GM12878 (cell line): ENCODE measurements around the gene CBLB. TPM values are rescaled to one million over a fixed set of nuclear protein-coding genes. Genes with fewer than 3 reads are reported as not detected.

Source experiments
- ASH2L ChIP-seq: fragments of 300-600, 200-600 bp; sonication (generic); IDR thresholded peaks from 2 replicates; pipeline ENCODE4 v1.6.1; 2017; ENCODE audit warnings: low read depth, mild to moderate bottlenecking, borderline replicate concordance
- CBFB ChIP-seq: IDR thresholded peaks from 2 replicates; pipeline ENCODE4 v1.6.1; 2016; ENCODE audit warnings: antibody characterized with exemption, low read depth
- CBX3 ChIP-seq: fragments of 200-600 bp; sonication (generic); IDR thresholded peaks from 2 replicates; pipeline ENCODE4 v1.6.1; 2016; ENCODE audit warnings: low read depth, borderline replicate concordance
- EP300 ChIP-seq, 2 experiments: fragments of 150-350 bp in 1 of 2; IDR thresholded peaks; 2 replicates each; pipeline ENCODE4 v1.6.1; 2011 to 2012; ENCODE audit warnings: low read depth in 2 of 2, low read length in 2 of 2, borderline replicate concordance in 1 of 2, improper control_type of control experiment in 1 of 2, inconsistent platforms in 1 of 2; ENCODE audit not compliant: control insufficient read depth in 1 of 2
- GABPA ChIP-seq: IDR thresholded peaks from 2 replicates; pipeline ENCODE4 v1.6.1; 2014; ENCODE audit warnings: antibody characterized with exemption, low read depth, mild to moderate bottlenecking, inconsistent platforms
- PAX5 ChIP-seq: IDR thresholded peaks from 2 replicates; pipeline ENCODE4 v1.6.1; 2011; ENCODE audit warnings: low read depth, low read length, borderline replicate concordance
- PAX8 ChIP-seq: fragments of 450-650 bp; IDR thresholded peaks from 2 replicates; pipeline ENCODE4 v1.6.1; 2017; ENCODE audit warnings: mild to moderate bottlenecking, moderate library complexity
- POLR2AphosphoS5 ChIP-seq: IDR thresholded peaks from 2 replicates; pipeline ENCODE4 v1.6.1; 2011; ENCODE audit warnings: mild to moderate bottlenecking, low read length, inconsistent platforms
- POU2F2 ChIP-seq: IDR thresholded peaks from 3 replicates; pipeline ENCODE4 v1.6.1; 2011; ENCODE audit warnings: low read depth, mild to moderate bottlenecking, low read length, borderline replicate concordance
- REST ChIP-seq: IDR thresholded peaks from 2 replicates; pipeline ENCODE4 v1.6.1; 2012; ENCODE audit warnings: mild to moderate bottlenecking, low read depth, low read length
- SIN3A ChIP-seq: IDR thresholded peaks from 2 replicates; pipeline ENCODE4 v1.6.1; 2012; ENCODE audit warnings: low read depth, low read length, improper control_type of control experiment
- SMC3 ChIP-seq: IDR thresholded peaks from 2 replicates; pipeline ENCODE4 v1.6.1; 2011; ENCODE audit warnings: low read length, improper control_type of control experiment, borderline replicate concordance
- TAF1 ChIP-seq: IDR thresholded peaks from 2 replicates; pipeline ENCODE4 v1.6.1; 2011; ENCODE audit warnings: mild to moderate bottlenecking, low read depth, low read length, borderline replicate concordance
- USF2 ChIP-seq: IDR thresholded peaks from 2 replicates; pipeline ENCODE4 v1.6.1; 2011; ENCODE audit warnings: low read depth, low read length, improper control_type of control experiment, borderline replicate concordance
- polyA plus RNA-seq, 11 experiments: library from polyadenylated mRNA; depleted of rRNA in 4 of 11; unstranded in 6 of 11; stranded (reverse) in 5 of 11; fragments of >200 nt; fragmentation: Nextera tagmentation in 4 of 11; fragmentation: Illumina TruSeq in 1 of 11; extraction: Ambion mirVana in 4 of 11; extraction: Trizol in 1 of 11; gene quantifications; 1 replicate in 1 of 11; 2 replicates in 10 of 11; pipeline versions ENCODE4 v1.2.1 to v1.2.3, GENCODE V29; 2011 to 2016; ENCODE audit warnings: inconsistent platforms in 2 of 11, missing spikeins in 2 of 11, low read depth in 1 of 11
- total RNA-seq, 4 experiments: library from RNA; depleted of rRNA in 3 of 4; stranded (reverse); fragments of >200 nt in 3 of 4; fragmentation: Illumina TruSeq in 1 of 4; extraction: Trizol in 1 of 4; gene quantifications; 2 replicates each; pipeline versions ENCODE4 v1.2.1 to v1.2.3, GENCODE V29; 2013 to 2021

CBLB gene
- total and polyA plus RNA-seq, 10 of the 15 experiments (the other 5 are each of a cell fraction or from before 2014, with no cell fraction given): 17.2 to 107 (median 41.9) TPM

GRCh38 chr3:105878061-105878460 is 9.2 kb upstream of the CBLB start (continued):
- TF ChIP-seq REST (no peak), PAX5 (no peak), POLR2AphosphoS5 (no peak), TAF1 (no peak), SIN3A (no peak), CBX3 (no peak), SMC3 (no peak), CBFB (no peak), PAX8 (no peak), POU2F2 (no peak), EP300 (IDR thresholded peaks at IDR 0.05; ENCODE audit: borderline replicate concordance in 1 of 2, control insufficient read depth in 1 of 2, low read depth in 2 of 2, low read length in 2 of 2) (no peak), ASH2L (no peak), USF2 (no peak), GABPA (no peak)
